Left renal pelvis (tissue), 4 donors: ENCODE measurements around the gene GALNT2. TPM values are rescaled to one million over a fixed set of nuclear protein-coding genes. Genes with fewer than 3 reads are reported as not detected.

Experiments
- DNase-seq, 4 donors: peaks; one replicate each; pipeline ENCODE4 v3.0.0-alpha.2; 2013; ENCODE audit warnings: low read depth in 4 of 4, low spot score in 3 of 4
- polyA plus RNA-seq, 4 donors: library from polyadenylated mRNA; unstranded; fragments of 120-200 nt; gene quantifications; one replicate each; pipeline ENCODE4 v1.2.1, GENCODE V29; 2013; ENCODE audit not compliant: insufficient read length in 4 of 4

The GALNT2 gene
- polyA plus RNA-seq, 4 donors, result 48.2 to 58.4 (median 55.8) TPM

GRCh38 chr1:230220907-230221306, 153.9 kb downstream of the GALNT2 start:
- no peak for DNase-seq

DNA sequence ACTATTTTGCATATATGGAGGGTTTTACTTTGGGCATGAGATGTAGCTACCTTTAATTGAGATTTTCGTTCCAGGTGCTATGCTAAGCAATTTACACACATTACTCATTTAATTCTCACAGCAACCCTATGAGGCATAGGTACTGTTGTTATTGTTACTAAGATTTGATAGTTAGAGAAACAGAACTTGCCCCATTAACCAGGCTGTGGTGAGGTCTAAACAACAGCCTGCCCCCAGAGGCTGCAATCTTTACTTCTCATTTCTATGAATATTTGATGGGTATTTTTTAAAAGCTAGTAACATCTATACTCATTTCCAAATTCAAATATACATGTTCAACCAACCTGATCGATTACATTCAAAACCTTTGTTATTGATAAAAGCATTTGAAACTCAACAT, 155.6 kb downstream of the GALNT2 start:
- no peak for DNase-seq

GRCh38 chr1:230224101-230224960, 157.3 kb downstream of the GALNT2 start:
- no peak for DNase-seq

DNA sequence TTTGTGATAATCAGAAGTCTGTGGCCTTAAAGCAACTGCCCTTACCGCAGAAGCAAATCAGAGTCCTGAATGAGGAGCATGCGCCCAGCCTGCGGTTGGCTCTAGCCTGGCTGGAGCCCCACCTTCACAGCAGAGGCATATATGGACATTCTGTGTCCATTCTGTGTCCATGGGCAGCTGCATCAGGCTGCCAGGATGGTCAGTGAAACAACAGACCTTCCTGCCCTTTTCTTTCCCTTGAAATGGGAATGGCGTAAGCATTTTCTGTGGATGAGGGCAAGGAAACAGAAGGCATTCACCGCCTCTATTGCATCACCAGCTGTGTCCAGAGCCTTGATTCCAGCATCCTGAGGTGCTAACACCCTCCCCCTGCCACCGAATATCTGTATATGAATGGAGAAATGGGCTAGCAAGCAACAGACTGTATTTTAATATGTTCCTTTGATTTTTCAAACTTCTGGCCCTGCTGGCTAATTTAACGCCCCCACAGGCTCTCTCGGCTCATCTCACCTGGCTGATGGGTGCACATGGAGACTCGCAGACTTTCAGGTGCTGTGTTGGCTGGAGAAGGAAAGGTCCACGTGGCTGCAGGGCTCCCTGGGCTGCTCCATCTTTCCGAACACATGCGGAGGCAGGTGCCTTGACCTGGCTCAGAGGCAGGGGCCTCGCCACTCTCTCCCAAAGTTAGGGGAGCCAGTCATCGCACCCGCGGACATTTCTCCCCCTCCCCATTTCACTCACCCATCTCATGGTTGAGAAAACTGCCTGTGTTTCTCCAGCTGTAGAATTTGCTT, 159.2 kb downstream of the GALNT2 start:
- no peak for DNase-seq

DNA sequence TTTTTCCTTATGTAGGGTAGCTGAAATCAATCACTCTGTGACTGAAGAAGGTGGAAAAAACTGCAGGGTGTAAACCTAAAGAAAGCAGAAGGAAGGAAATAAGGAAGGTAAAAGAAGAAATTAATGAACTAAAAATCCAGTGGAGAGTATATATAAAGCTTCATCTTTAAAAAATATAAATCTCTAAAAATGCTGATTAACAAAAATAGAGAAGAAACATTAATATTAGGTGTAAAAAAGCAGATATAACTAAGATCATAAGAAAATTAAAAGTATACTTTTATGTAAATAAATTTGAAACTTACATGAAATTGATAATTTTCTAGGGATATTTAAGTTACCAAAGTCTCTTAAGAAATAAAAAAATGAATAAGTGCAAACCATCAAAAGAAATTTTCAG, 159.8 kb downstream of the GALNT2 start:
- DNase-seq, result no peak

- DNase-seq, result no peak
Observed at GRCh38 chr1:230228236-230228897, 161.3 kb downstream of the GALNT2 start.

DNA sequence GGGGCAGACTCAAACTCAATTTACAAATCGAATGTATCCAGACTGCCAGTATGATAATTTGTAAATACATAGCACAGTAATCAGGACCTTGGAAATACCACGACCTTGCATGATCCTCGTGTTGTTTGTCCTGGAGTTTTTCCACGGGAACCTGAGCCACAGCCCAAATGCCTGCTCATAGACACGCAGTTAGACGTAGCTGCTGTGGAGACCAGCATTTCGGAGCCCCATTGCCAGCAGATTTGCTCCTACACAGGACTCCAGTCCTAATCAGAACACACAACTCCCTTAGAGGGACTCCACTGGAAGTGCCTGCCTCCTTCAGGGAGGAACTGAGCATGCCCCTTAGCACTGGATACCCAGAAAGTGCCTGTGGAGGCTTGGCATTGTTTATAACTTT, 163.2 kb downstream of the GALNT2 start:
- no peak for DNase-seq

DNA sequence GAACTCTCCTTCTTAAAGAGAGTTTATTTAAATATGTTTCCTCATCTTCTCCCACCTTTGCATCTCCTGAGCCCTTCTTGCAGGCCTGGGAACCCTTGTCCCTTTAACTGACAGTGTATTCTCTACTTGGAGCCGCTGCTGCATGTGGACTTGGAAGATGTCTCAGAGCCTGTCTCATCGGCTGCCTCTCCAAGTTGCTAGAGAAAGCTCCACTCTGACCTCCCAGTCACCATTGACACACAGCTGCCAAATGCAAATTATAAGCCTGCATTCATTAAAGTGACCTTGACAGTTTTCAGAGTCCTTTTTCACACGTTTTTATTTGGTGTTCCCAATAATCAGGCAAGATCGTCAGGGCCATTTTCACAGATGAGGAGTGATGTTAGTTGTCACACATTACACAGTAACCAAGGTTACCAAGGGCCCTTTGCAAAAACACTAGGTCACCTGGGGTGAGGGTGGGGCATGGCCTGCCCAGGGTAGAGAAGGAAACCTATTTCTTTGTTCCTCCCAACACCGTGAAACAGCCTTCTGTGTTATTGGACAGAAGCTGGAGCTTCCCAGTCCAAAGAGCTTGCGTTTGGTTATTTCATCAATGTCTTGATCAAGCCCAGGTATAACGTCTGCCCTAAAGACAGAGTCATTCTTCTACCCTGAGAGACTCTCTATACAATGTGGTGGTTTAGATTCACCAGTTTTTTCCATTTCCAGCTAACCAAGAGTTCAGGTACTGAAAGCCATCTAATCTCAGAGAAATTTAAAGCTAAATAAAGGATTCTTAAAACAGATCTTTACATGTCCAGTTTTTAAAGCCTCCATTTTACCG, 164.1 kb downstream of the GALNT2 start:
- DNase-seq, result no peak

- no peak for DNase-seq
Observed at GRCh38 chr1:230231774-230232145, 164.7 kb downstream of the GALNT2 start.

DNA sequence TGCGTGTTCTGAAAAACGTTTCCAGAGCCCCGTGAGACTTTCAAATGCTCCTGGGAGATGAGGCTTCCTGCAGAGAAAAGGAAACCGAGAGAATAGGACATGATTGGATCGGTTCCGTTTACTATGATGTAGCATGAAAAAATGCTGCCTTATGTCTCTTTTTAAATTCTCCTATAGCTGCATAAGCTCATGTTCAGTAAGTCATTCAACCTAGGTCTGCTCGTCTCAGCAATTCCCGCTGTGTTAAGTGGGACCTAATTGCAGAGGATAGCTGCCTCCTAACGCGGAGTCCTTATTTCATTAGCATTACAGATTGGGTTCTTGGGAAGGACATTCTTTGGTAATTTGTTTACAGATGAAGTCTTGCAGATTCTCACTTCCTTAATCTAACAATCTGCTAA, 165.3 kb downstream of the GALNT2 start:
- no peak for DNase-seq

DNA sequence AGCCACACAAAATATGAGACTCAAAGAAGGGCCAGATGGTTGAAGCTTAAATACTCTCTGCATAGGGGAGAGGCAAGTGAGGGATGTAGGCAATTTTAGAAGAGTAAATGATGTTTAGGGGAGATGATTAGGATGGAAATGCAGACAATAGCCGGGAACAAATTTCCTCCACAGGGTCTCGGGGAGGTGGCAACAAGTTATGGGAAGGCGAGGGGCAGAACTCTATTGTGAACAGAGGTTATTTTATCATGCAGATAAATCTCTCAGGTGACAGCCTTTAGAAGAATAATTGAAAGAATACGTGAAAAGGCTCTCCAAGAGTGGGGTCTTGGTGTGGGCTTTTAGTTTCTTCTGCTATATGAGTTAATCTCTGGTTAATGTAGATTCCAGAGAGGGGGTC, 166.7 kb downstream of the GALNT2 start:
- DNase-seq, result no peak

GRCh38 chr1:230235876-230236275, 168.8 kb downstream of the GALNT2 start:
- no peak for DNase-seq

DNA sequence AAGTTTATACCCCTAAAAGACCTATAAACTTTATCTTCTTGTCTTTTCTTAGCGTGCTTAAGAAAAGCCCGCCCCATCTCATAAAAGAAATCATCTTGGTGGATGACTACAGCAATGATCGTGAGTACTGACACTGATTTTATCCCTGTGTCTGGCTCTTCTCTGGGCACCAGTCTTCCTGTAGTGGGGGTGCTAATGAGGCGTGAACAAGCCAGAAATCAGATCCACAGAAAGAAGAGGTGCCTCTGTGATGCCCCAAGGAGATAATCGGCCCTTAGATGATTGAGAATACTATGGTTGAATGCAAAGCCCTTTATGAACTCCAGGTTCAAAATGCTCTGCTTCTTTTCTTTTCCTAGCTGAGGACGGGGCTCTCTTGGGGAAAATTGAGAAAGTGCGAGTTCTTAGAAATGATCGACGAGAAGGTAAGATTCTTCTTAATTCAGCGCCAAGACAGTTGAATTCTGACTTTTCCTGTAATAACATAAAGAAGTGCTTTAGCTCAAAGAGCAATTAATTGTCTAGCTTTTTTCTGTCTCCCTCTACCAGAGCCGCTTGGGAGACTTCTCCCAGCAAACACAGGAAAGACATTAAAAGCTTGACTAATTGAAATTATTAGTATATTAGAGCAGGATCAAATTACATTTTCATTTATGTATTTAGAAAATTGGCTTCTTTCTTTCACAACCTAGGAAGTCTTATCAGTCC, 169.4 kb downstream of the GALNT2 start:
- DNase-seq, result no peak

GRCh38 chr1:230237009-230237370, 170.0 kb downstream of the GALNT2 start:
- DNase-seq, result no peak

DNA sequence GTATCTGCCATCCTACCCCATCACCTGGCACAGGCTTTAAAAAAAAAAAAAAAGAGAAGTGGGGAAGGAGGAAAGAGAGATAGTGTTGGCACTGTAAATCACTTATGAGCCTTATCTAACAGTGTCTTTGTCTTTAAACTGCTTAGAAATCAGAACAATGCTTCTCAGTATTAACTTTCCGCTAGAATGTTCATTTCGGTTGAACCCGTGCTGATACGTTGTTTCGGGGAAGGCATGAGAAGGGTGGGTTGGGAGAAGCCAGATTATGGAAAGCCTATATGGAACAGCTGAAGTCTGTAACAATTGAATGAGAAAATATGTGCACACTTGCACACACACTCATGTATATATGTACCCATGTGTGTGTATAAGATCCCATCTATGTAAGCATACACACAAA, 170.8 kb downstream of the GALNT2 start:
- no peak for DNase-seq

- no peak for DNase-seq
Observed at GRCh38 chr1:230240446-230241086, 173.5 kb downstream of the GALNT2 start.

GRCh38 chr1:230242326-230242725, 175.3 kb downstream of the GALNT2 start:
- no peak for DNase-seq

- DNase-seq, result no peak
Observed at GRCh38 chr1:230243146-230243545, 176.1 kb downstream of the GALNT2 start.

GRCh38 chr1:230243583-230244353, 176.7 kb downstream of the GALNT2 start:
- no peak for DNase-seq
